NCI-H2029 treated with DMSO at 0.1 percent for 48 hours (cell line): ENCODE data around the gene SDC3.

Experiments used
- DNase-seq: peaks from one replicate; lab custom pipeline; 2025; lab: John Stamatoyannopoulos, UW

The SDC3 gene

GRCh38 chr1:30888975-30889374 is 19.6 kb downstream of the SDC3 start:
- DNase-seq = no peak

GRCh38 chr1:30888391-30888790 is 20.2 kb downstream of the SDC3 start:
- DNase-seq = no peak

GRCh38 chr1:30887485-30888315 is 20.9 kb downstream of the SDC3 start:
- no peak for DNase-seq

- DNase-seq = no peak
Measured at GRCh38 chr1:30886710-30887428, 21.7 kb downstream of the SDC3 start.

GRCh38 chr1:30885570-30886522 is 22.7 kb downstream of the SDC3 start:
- DNase-seq = no peak

- DNase-seq = no peak
Measured at GRCh38 chr1:30884723-30885122, 23.8 kb downstream of the SDC3 start.

GRCh38 chr1:30883389-30884172 is 25.0 kb downstream of the SDC3 start:
- DNase-seq = no peak

GRCh38 chr1:30882678-30883388 is 25.7 kb downstream of the SDC3 start:
- DNase-seq = no peak

- DNase-seq = no peak
Measured at GRCh38 chr1:30881319-30882181, 27.0 kb downstream of the SDC3 start.

- no peak for DNase-seq
Measured at GRCh38 chr1:30880678-30881318, 27.8 kb downstream of the SDC3 start.

- DNase-seq = no peak
Measured at GRCh38 chr1:30879940-30880677, 28.4 kb downstream of the SDC3 start.

- no peak for DNase-seq
Measured at GRCh38 chr1:30879126-30879786, 29.3 kb downstream of the SDC3 start.

GRCh38 chr1:30878559-30878958 is 30.0 kb downstream of the SDC3 start:
- DNase-seq = no peak

GRCh38 chr1:30878016-30878415 is 30.5 kb downstream of the SDC3 start:
- no peak for DNase-seq

GRCh38 chr1:30877205-30877912 is 31.2 kb downstream of the SDC3 start:
- no peak for DNase-seq

- DNase-seq = no peak
Measured at GRCh38 chr1:30876451-30877204, 31.9 kb downstream of the SDC3 start.

GRCh38 chr1:30875916-30876315 is 32.6 kb downstream of the SDC3 start:
- no peak for DNase-seq
